Fibroblast of the aortic adventitia (primary cell): ENCODE results near the gene DDI2. TPM values are rescaled to one million over a fixed set of nuclear protein-coding genes. Genes with fewer than 3 reads are reported as not detected.

Experiments
- DNase-seq: peaks from one replicate; pipeline ENCODE4 v3.0.0-alpha.2; 2010; ENCODE audit warnings: low read depth
- H3K4me3 ChIP-seq: 2 replicates; pipeline ENCODE4 v1.5.1; 2011; ENCODE audit warnings: low read depth, mild to moderate bottlenecking, control low read depth, low read length, moderate library complexity
- small RNA-seq: library from RNA; depleted of rRNA; stranded (forward); fragments of <200 nt; gene quantifications from one replicate; pipeline ENCODE3, GENCODE V24; 2012
- total RNA-seq: library from RNA; depleted of rRNA; stranded (reverse); fragments of >200 nt; gene quantifications from 2 replicates; pipeline ENCODE4 v1.2.3, GENCODE V29; 2012; ENCODE audit warnings: low replicate concordance
- TF ChIP-seq, protein P1 (sequence below): IDR thresholded peaks from 2 replicates; pipeline ENCODE4 v1.5.1; 2011; ENCODE audit warnings: mild to moderate bottlenecking, low read length, control low read depth, inconsistent platforms; ENCODE audit not compliant: insufficient read depth

Gene DDI2
- total RNA-seq, 1 donor, result 26.0 TPM

DNA sequence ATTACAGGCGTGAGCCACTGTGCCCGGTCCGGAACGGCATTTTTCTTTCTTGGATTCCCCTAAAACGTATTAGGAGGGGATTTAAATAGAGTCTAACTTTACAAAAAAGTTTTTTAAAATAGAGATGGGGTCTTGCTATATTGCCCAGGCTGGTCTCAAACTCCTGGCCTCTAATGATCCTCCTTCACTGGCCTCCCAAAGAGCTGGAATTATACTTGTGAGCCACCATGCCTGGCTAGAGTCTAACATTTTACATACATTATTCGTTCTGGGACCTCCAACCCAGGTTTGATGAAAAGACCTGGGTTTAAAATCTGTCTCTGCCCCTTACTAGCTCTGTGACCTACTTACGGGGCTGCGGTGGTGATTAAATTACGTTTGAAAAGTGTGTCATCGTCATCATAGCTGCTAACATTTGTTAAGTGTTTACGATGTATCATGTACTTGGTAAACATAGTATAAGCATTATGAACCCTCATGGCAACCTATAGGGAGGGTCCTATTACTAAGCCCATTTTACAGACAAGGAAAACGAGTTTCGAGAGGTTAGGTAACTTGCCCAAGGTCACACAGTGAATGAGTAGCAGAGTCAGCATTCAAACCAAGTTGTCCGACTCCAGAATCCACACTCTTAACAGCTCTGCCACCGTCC, 91.4 kb downstream of the DDI2 start:
- H3K4me3 ChIP-seq, result no peak overlapping the region
- no peak for DNase-seq
- TF ChIP-seq, protein P1, sequence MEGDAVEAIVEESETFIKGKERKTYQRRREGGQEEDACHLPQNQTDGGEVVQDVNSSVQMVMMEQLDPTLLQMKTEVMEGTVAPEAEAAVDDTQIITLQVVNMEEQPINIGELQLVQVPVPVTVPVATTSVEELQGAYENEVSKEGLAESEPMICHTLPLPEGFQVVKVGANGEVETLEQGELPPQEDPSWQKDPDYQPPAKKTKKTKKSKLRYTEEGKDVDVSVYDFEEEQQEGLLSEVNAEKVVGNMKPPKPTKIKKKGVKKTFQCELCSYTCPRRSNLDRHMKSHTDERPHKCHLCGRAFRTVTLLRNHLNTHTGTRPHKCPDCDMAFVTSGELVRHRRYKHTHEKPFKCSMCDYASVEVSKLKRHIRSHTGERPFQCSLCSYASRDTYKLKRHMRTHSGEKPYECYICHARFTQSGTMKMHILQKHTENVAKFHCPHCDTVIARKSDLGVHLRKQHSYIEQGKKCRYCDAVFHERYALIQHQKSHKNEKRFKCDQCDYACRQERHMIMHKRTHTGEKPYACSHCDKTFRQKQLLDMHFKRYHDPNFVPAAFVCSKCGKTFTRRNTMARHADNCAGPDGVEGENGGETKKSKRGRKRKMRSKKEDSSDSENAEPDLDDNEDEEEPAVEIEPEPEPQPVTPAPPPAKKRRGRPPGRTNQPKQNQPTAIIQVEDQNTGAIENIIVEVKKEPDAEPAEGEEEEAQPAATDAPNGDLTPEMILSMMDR, result no peak

GRCh38 chr1:15709226-15709625, 92.0 kb downstream of the DDI2 start:
- no peak for DNase-seq
- TF ChIP-seq, protein P1, result no peak
- no peak overlapping the region for H3K4me3 ChIP-seq

- TF ChIP-seq, protein P1, result no peak
- no peak for DNase-seq
- no peak overlapping the region for H3K4me3 ChIP-seq
Observed at GRCh38 chr1:15712168-15712567, 94.9 kb downstream of the DDI2 start.

GRCh38 chr1:15714406-15715136, 97.3 kb downstream of the DDI2 start:
- TF ChIP-seq, protein P1, result no peak

DNA sequence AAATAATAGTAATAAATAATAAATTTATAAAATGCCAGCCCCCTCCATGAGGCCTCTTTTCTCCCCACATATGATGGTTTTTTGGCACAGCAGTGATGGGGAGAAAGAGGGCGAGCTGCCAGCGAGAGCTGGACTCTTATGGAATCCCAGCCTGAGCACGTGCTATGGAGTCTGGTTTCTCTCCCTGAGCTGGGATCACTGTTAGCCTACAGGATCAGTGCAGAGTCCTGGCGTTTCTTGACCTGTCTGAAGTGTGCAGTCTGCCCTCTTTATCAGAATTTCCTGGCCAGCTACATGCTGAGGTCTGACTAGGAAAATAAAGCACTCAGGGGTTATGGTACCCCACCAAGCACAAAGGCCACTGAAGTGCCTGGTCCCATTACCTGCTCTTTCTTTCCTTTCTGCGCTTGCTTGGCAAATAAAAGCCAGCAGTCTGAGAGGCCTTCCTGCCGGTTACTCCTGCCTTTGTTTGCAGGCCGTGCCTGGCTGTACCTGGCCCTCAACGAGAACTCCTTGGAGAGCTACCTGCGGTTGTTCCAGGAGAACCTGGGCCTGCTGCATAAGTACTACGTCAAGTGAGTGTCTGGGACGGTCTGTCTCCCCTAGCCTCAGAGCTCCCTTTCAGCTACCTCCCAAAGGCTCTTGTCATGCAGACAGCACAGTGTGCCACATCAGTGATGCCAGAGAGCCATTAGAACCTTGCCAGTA, 100.3 kb downstream of the DDI2 start:
- TF ChIP-seq, protein P1, result no peak
- peak; percentile 28 for DNase-seq
- no peak overlapping the region for H3K4me3 ChIP-seq

More at GRCh38 chr1:15714406-15715136, 97.3 kb downstream of the DDI2 start:
- H3K4me3 ChIP-seq, result no peak overlapping the region
- DNase-seq, result peak; percentile 83

DNA sequence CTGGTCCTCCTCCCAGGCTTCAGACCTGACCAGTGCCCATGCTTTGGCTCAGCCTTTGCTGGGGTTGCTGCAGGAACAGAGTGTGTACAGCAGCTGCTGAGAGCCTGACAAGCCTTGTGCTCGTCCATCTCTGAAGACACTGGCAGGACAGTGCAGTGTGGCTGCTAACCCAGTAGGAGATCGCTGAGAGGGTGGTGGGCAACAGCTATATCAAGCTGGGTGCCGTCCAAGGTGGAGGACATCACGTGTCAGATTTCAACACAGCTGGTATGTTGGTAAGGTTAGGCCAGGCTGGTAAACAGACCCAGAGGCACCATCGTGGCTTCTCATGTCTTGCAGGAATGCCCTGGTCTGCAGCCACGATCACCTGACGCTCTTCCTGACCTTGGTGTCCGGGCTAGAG, 100.9 kb downstream of the DDI2 start:
- DNase-seq, result no peak
- TF ChIP-seq, protein P1, result no peak

More for the DNA sequence above, 100.9 kb downstream of the DDI2 start:
- H3K4me3 ChIP-seq, result no peak overlapping the region

Small RNA genes within 50 kb of the gene (small RNA-seq; reads per million reads assigned to genes)
- not detected for gene AL121992.2
- gene CD24P1, result not detected
- gene RNU7-179P, result not detected

Other genes starting within 250 kb of the DDI2 start
- 11.1 and 28.1 TPM in 2 replicates for gene EFHD2, start 207.6 kb upstream of the DDI2 start, total RNA-seq
- not detected in 2 replicates for gene CTRC, start 179.0 kb upstream of the DDI2 start, total RNA-seq
- gene CELA2A, start 160.7 kb upstream of the DDI2 start, total RNA-seq, result not detected in 2 replicates
- not detected in 2 replicates for gene CELA2B, start 141.4 kb upstream of the DDI2 start, total RNA-seq
- 5.2 and 7.1 TPM in 2 replicates for gene CASP9, start 93.2 kb upstream of the DDI2 start, total RNA-seq
- gene DNAJC16, start 90.6 kb upstream of the DDI2 start, total RNA-seq, result 8.6 and 20.0 TPM in 2 replicates
- gene AGMAT, start 32.4 kb upstream of the DDI2 start, total RNA-seq, result 0.16 and 1.4 TPM in 2 replicates
- gene PLEKHM2, start 66.9 kb downstream of the DDI2 start, total RNA-seq, result 19.3 and 76.5 TPM in 2 replicates
- 0.54 and 0.65 TPM in 2 replicates for gene SLC25A34, start 118.8 kb downstream of the DDI2 start, total RNA-seq
- not detected in 2 replicates for gene TMEM82, start 125.0 kb downstream of the DDI2 start, total RNA-seq
- 41.0 and 114 TPM in 2 replicates for gene FBLIM1, start 141.3 kb downstream of the DDI2 start, total RNA-seq
- gene UQCRHL, start 190.2 kb downstream of the DDI2 start, total RNA-seq, result 1.9 and 2.0 TPM in 2 replicates
- gene SPEN, start 230.2 kb downstream of the DDI2 start, total RNA-seq, result 20.5 and 24.3 TPM in 2 replicates